Measurements from ENCODE around the gene TUBG2. TPM values are rescaled to one million over a fixed set of nuclear protein-coding genes. Genes with fewer than 3 reads are reported as not detected.
A peak's percentile ranks its signal among the peaks of the same experiment; 100 is the strongest.

Gene TUBG2
- polyA plus RNA-seq, 6 donors from 2014 or later: 0.39 to 3.3 (median 1.5) TPM

GRCh38 chr17:42676424-42677011 is 17.4 kb downstream of the TUBG2 start, which contains the start of gene PLEKHH3:
Gene PLEKHH3 (minus strand): TSS chr17:42676994. CDS start chr17:42676563, 431 bp downstream.
- Mint-ChIP-seq H3K27ac (peak within 1 kb of the TSS; percentile 74 to 95 (median 86)), H3K9me3 (peaks cover 0 to 2% (median 0%) of the 10 kb centered on the region in 7 donors), H3K4me3 (peak within 1 kb of the TSS; percentile 82 to 96 (median 92)), H3K4me1 (peaks cover 52 to 61% (median 53%) of the 10 kb centered on the region in 3 donors), H3K36me3 (no peaks in the 10 kb centered on the region), H3K27me3 (peaks cover 28 to 53% (median 38%) of the 10 kb centered on the region in 3 donors)
- ATAC-seq (ENCODE audit: low read depth in 2 of 2) (no peak), DNase-seq (no peak)

DNA sequence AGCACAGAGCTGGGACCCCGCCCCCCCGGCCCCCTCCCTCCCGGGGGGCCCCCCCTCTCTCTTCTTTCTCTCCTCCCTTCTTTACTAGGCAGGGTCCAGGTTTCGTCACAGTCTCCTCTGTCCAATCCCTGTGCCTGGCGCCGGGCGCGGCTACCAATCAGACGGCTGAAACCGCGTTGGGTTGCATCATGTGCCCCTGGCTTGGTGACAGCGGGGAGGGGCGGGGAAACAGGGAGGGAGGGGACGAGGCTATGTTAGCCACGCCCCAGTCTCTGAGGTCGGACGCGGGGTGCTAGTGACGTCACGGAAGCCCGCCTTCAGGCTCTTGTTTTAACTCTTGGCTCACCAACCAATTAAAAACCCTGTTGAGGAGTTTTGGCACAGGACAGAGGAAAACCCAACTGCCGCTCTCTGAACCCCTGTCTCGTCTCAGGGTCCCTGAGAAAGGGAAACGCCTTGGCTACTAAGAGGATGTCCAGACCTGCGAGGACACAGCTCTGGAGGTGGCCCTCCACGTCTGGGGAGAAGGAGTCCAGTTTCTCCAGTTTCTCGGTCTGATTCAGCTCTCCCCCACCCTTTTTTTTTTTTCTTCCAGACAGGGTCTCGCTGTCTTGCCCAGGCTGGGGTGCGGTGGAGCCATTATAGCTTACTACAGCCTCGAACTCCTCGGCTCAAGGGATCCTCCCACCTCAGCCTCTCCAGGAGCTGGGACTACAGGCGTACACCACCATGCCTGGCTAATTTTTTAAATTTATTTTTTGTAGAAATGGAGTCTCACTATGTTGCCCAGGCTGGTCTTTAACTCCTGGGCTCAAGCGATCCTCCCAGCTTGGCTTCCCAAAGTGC is 18.2 kb downstream of the TUBG2 start:
- ATAC-seq (ENCODE audit: low read depth in 2 of 2) (peak; percentile 77 to 79), DNase-seq (peak; percentile 90)
- Mint-ChIP-seq H3K4me3 (peak overlapping the region; percentile 82 to 96 (median 92)), H3K36me3 (no peaks in the 10 kb centered on the region), H3K27me3 (peaks cover 31 to 55% (median 40%) of the 10 kb centered on the region in 3 donors), H3K27ac (peak overlapping the region; percentile 74 to 95 (median 86)), H3K9me3 (peaks cover 0 to 2% (median 0%) of the 10 kb centered on the region in 7 donors), H3K4me1 (peaks cover 56 to 64% (median 57%) of the 10 kb centered on the region in 3 donors)

GRCh38 chr17:42677921-42678781 is 19.1 kb downstream of the TUBG2 start:
- H3K27ac Mint-ChIP-seq: peak overlapping the region in 4 of 6 donors; percentile 53 to 94 (median 78)
- H3K4me3 Mint-ChIP-seq: peak overlapping the region; percentile 82 to 96 (median 92)
- peaks cover 0 to 2% (median 0%) of the 10 kb centered on the region in 7 donors for H3K9me3 Mint-ChIP-seq
- peak; percentile 15 for ATAC-seq (ENCODE audit: low read depth in 2 of 2)
- H3K27me3 Mint-ChIP-seq: peaks cover 32 to 60% (median 49%) of the 10 kb centered on the region in 3 donors
- H3K4me1 Mint-ChIP-seq: peaks cover 64 to 73% (median 66%) of the 10 kb centered on the region in 3 donors
- no peaks in the 10 kb centered on the region for H3K36me3 Mint-ChIP-seq
- DNase-seq: peak; percentile 70

- H3K9me3 Mint-ChIP-seq: peaks cover 0 to 2% (median 0%) of the 10 kb centered on the region in 7 donors
- H3K36me3 Mint-ChIP-seq: no peaks in the 10 kb centered on the region
- H3K27ac Mint-ChIP-seq: peak overlapping the region in 3 of 6 donors; percentile 49 to 94 (median 85)
- peak overlapping the region; percentile 78 to 96 (median 88) for H3K4me3 Mint-ChIP-seq
- H3K27me3 Mint-ChIP-seq: peaks cover 28 to 65% (median 46%) of the 10 kb centered on the region in 3 donors
- DNase-seq: peak; percentile 33
- no peak for ATAC-seq (ENCODE audit: low read depth in 2 of 2)
- H3K4me1 Mint-ChIP-seq: peaks cover 69 to 78% (median 70%) of the 10 kb centered on the region in 3 donors
Measured at GRCh38 chr17:42678951-42679491, 19.9 kb downstream of the TUBG2 start.

- peak overlapping the region in 5 of 6 donors; percentile 47 to 85 (median 69) for H3K27ac Mint-ChIP-seq
- peak; percentile 74 for DNase-seq
- H3K36me3 Mint-ChIP-seq: no peaks in the 10 kb centered on the region
- H3K4me1 Mint-ChIP-seq: peaks cover 63 to 71% (median 63%) of the 10 kb centered on the region in 3 donors
- peak; percentile 54 to 56 for ATAC-seq (ENCODE audit: low read depth in 2 of 2)
- peaks cover 22 to 58% (median 39%) of the 10 kb centered on the region in 3 donors for H3K27me3 Mint-ChIP-seq
- peak overlapping the region; percentile 77 to 91 (median 82) for H3K4me3 Mint-ChIP-seq
- H3K9me3 Mint-ChIP-seq: peaks cover 0 to 2% (median 0%) of the 10 kb centered on the region in 7 donors
Measured at GRCh38 chr17:42679492-42680330, 20.6 kb downstream of the TUBG2 start.

GRCh38 chr17:42680331-42680808 is 21.3 kb downstream of the TUBG2 start:
- Mint-ChIP-seq H3K4me3 (peak overlapping the region in 7 of 8 donors; percentile 30 to 77 (median 67)), H3K27me3 (peaks cover 18 to 55% (median 38%) of the 10 kb centered on the region in 3 donors), H3K27ac (peak overlapping the region in 2 of 6 donors; percentile 26 to 69), H3K36me3 (no peaks in the 10 kb centered on the region), H3K4me1 (peaks cover 58 to 67% (median 60%) of the 10 kb centered on the region in 3 donors), H3K9me3 (peaks cover 0 to 2% (median 0%) of the 10 kb centered on the region in 7 donors)
- no peak for DNase-seq
- no peak for ATAC-seq (ENCODE audit: low read depth in 2 of 2)

DNA sequence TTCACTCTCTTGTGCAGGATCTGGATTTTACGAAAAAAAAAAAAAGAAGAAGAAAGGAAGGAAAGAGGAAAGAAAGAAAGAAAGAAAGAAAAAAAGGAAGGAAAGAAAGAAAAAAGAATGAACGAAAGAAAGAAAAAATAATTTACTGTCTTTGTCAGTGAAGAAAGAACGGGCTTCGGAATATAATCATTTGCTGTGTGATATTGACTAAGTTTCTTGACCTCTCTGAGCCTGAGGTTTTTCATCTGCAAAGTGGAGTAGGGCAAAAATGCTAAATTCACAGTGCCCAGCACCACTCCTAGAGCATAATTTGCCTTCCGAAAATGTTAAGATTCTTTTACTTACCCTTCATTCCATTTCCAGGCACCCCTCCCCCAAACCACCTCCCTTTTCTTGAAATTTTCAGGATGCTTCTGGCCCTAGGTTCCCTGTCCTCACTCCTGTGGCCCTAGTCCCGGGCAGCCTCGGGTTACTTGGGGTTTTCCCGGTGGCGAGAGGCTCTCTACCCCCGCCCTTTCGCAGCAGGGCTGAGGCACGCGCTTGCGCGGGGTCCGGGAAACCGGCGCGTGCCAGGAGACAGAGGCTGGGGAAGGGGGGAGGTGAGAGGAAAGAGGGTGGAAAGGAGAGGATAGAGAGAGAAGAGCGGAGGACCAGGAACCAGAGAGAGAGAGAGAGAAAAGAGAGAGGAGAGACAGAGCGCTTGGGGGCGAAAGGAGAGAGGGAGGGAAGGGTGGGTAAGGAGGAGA is 23.1 kb downstream of the TUBG2 start, which contains the start of gene CNTNAP1:
CNTNAP1 (plus strand) TSS at position 556 of the 746 bp plus-strand sequence. CDS start 299 bp downstream, outside the sequence.
- DNase-seq: no peak
- peak; percentile 15 to 20 for ATAC-seq (ENCODE audit: low read depth in 2 of 2)
- peak within 1 kb of the TSS; percentile 72 to 86 (median 78) for H3K4me3 Mint-ChIP-seq
- peaks cover 14 to 49% (median 31%) of the 10 kb centered on the region in 3 donors for H3K27me3 Mint-ChIP-seq
- H3K27ac Mint-ChIP-seq: peak within 1 kb of the TSS in 4 of 6 donors; percentile 69 to 95 (median 85)
- H3K4me1 Mint-ChIP-seq: peaks cover 51 to 55% (median 52%) of the 10 kb centered on the region in 3 donors
- no peaks in the 10 kb centered on the region for H3K36me3 Mint-ChIP-seq
- peaks cover 0 to 2% (median 0%) of the 10 kb centered on the region in 7 donors for H3K9me3 Mint-ChIP-seq

DNA sequence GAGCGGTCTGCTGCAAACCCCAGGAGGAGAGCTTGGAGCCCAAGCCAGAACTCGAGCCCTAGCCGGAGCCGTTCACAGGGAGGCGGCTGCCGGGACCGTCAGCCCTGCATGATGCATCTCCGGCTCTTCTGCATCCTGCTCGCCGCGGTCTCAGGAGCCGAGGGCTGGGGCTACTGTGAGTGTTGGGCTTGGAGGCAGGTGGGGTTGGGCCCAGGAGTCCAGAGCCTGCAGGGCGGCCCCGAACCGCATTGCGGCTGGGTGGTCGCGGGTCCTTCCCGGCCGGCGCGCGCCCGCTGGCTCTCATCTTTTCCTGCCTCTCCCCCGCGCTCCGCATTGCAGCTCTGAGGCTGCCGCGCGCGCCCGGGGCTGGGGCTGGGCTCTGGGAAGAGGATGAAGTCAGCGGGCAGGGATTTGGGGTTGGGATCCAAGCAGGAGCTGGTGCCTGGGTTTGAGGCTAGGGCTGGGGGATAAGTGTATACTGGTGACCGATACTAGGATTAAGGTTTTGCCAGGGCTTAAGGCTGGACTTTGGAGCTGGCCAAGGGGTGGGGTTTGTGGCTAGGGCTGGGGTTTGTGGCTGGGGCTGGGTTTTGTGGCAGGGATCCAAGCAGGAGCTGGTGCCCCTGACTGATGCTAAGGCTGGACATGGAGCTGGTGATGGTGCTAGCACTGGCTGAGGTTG is 23.8 kb downstream of the TUBG2 start:
- DNase-seq (no peak), ATAC-seq (ENCODE audit: low read depth in 2 of 2) (no peak)
- peaks cover 14 to 48% (median 29%) of the 10 kb centered on the region in 3 donors for H3K27me3 Mint-ChIP-seq
- peak overlapping the region; percentile 72 to 86 (median 78) for H3K4me3 Mint-ChIP-seq
- peak overlapping the region in 2 of 6 donors; percentile 52 to 59 for H3K27ac Mint-ChIP-seq
- H3K36me3 Mint-ChIP-seq: no peaks in the 10 kb centered on the region
- H3K4me1 Mint-ChIP-seq: peaks cover 45 to 50% (median 48%) of the 10 kb centered on the region in 3 donors
- H3K9me3 Mint-ChIP-seq: peaks cover 0 to 2% (median 0%) of the 10 kb centered on the region in 7 donors

GRCh38 chr17:42683407-42684034 is 24.4 kb downstream of the TUBG2 start:
- H3K4me3 Mint-ChIP-seq: peak overlapping the region; percentile 35 to 84 (median 72)
- H3K27me3 Mint-ChIP-seq: peaks cover 14 to 48% (median 29%) of the 10 kb centered on the region in 3 donors
- H3K27ac Mint-ChIP-seq: peak overlapping the region in 3 of 6 donors; percentile 39 to 54 (median 52)
- peaks cover 42 to 47% (median 47%) of the 10 kb centered on the region in 3 donors for H3K4me1 Mint-ChIP-seq
- ATAC-seq (ENCODE audit: low read depth in 2 of 2) (peak; percentile 8 to 10), DNase-seq (no peak)
- H3K36me3 Mint-ChIP-seq: no peaks in the 10 kb centered on the region
- peaks cover 0 to 2% (median 0%) of the 10 kb centered on the region in 7 donors for H3K9me3 Mint-ChIP-seq

DNA sequence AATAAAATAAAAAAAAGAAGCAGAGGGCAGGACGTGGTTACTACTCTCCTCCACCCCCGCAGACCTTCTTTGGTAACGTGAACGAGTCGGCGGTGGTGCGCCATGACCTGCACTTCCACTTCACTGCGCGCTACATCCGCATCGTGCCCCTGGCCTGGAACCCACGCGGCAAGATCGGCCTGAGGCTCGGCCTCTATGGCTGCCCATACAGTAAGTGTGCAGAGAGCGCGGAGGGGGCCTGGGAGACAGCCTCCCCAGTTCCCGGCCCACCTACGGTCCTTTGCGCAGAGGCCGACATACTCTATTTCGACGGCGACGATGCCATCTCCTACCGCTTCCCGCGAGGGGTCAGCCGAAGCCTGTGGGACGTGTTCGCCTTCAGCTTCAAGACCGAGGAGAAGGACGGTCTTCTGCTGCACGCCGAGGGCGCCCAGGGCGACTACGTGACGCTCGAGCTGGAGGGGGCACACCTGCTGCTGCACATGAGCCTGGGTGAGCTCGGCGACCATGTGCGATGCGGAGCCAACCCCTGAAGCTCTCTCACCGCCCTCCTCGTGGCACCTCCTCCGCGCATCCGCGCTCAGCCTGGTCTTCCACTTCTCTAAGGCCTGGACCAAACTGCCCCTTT is 26.0 kb downstream of the TUBG2 start:
- H3K27ac Mint-ChIP-seq: no peak overlapping the region
- no peak for ATAC-seq (ENCODE audit: low read depth in 2 of 2)
- no peaks in the 10 kb centered on the region for H3K9me3 Mint-ChIP-seq
- DNase-seq: no peak
- H3K27me3 Mint-ChIP-seq: peaks cover 10 to 44% (median 29%) of the 10 kb centered on the region in 3 donors
- H3K36me3 Mint-ChIP-seq: no peaks in the 10 kb centered on the region
- H3K4me3 Mint-ChIP-seq: peak overlapping the region in 1 of 8 donors; percentile 52
- peaks cover 34 to 35% (median 34%) of the 10 kb centered on the region in 3 donors for H3K4me1 Mint-ChIP-seq
